Esophagus muscularis mucosa (tissue), 4 donors: ENCODE results near the gene DKK1. TPM values are rescaled to one million over a fixed set of nuclear protein-coding genes. Genes with fewer than 3 reads are reported as not detected.

Source experiments
- DNase-seq: peaks from one replicate; pipeline ENCODE4 v3.0.0-alpha.2; 2017; ENCODE audit errors: extremely low spot score
- H3K27ac ChIP-seq, 4 donors: fragments of 200-600 bp; sonication (generic); replicated peaks in 1 of 4; 1 replicate in 3 of 4; 2 replicates in 1 of 4; pipeline ENCODE4 v1.5.1; 2016 to 2019; ENCODE audit warnings: mild to moderate bottlenecking in 1 of 4
- H3K27me3 ChIP-seq, 4 donors: fragments of 200-600 bp; sonication (generic); one replicate each; pipeline versions ENCODE4 v1.5.1 to v1.6.0; 2016 to 2019
- H3K36me3 ChIP-seq, 4 donors: fragments of 200-600 bp; sonication (generic); one replicate each; pipeline ENCODE4 v1.5.1; 2016 to 2019
- H3K4me1 ChIP-seq, 4 donors: fragments of 200-600 bp; sonication (generic); one replicate each; pipeline ENCODE4 v1.5.1; 2016 to 2019
- H3K4me3 ChIP-seq, 4 donors: fragments of 200-600 bp; sonication (generic); 1 replicate in 2 of 4; 2 replicates in 2 of 4; pipeline ENCODE4 v1.5.1; 2016 to 2019; ENCODE audit warnings: mild to moderate bottlenecking in 4 of 4, moderate library complexity in 1 of 4
- H3K9me3 ChIP-seq, 4 donors: fragments of 200-600 bp; sonication (generic); 1 replicate in 3 of 4; 2 replicates in 1 of 4; pipeline ENCODE4 v1.5.1; 2016 to 2019
- EP300 ChIP-seq: sonication (generic); formaldehyde crosslinking; IDR thresholded peaks from one replicate; pipeline ENCODE4 v1.6.1; 2017; ENCODE audit warnings: antibody characterized with exemption
- POLR2A ChIP-seq: fragments of 450-650 bp; IDR thresholded peaks from one replicate; pipeline ENCODE4 v1.6.1; 2017; ENCODE audit warnings: antibody characterized with exemption, moderate library complexity, mild to moderate bottlenecking, low read depth
- POLR2AphosphoS5 ChIP-seq, 2 donors: sonication (generic); formaldehyde crosslinking; IDR thresholded peaks; one replicate each; pipeline ENCODE4 v1.6.1; 2017; ENCODE audit warnings: antibody characterized with exemption in 2 of 2
- WGBS: methylation state at CpG from one replicate; pipeline ENCODE4 v1.1.5; 2018; 5-methylcytosine and 5-hydroxymethylcytosine counted together
- intact Hi-C: fragments of 100-400 bp; cut with DNase I; formaldehyde crosslinking; loops from one replicate; pipeline ENCODE4 v1.15.1; 2023
- total RNA-seq, 4 donors: library from RNA; depleted of rRNA; stranded (reverse); fragments of >200 nt; gene quantifications; one replicate each; pipeline versions ENCODE4 v1.1.0 to v1.2.1, GENCODE V29; 2016
- TF ChIP-seq, protein P1 (sequence below), 3 experiments: fragments of 200-600 bp in 2 of 3; fragments of 450-650 bp in 1 of 3; sonication (generic) in 2 of 3; IDR thresholded peaks; one replicate each; pipeline ENCODE4 v1.5.1; 2017 to 2019; ENCODE audit warnings: antibody characterized with exemption in 3 of 3, mild to moderate bottlenecking in 2 of 3, moderate library complexity in 1 of 3

Gene DKK1
- total RNA-seq, 4 donors from 2014 or later = 0.69 to 4.1 (median 2.3) TPM; not detected in 1

DNA sequence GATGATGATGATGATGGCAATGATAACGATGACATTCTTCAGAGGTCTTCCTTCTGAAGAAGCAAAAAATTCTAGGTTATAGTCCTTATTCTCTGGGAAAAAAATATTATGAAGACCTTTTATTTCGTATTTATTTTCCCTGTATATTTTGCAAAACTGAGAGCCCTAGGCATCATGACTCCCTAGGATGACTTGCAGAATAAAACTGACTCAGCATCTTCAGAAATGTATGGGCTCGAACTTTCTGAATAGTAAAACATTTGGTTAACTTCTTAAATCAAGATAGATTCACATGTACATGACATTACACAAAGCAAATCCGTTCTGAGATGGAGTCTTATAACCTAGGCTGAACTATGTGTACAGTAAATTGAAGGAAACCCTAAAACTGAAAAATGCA lies 29.4 kb downstream of the DKK1 start:
- 62% methylated on average over 4 of the region's 4 CpGs for WGBS

DNA sequence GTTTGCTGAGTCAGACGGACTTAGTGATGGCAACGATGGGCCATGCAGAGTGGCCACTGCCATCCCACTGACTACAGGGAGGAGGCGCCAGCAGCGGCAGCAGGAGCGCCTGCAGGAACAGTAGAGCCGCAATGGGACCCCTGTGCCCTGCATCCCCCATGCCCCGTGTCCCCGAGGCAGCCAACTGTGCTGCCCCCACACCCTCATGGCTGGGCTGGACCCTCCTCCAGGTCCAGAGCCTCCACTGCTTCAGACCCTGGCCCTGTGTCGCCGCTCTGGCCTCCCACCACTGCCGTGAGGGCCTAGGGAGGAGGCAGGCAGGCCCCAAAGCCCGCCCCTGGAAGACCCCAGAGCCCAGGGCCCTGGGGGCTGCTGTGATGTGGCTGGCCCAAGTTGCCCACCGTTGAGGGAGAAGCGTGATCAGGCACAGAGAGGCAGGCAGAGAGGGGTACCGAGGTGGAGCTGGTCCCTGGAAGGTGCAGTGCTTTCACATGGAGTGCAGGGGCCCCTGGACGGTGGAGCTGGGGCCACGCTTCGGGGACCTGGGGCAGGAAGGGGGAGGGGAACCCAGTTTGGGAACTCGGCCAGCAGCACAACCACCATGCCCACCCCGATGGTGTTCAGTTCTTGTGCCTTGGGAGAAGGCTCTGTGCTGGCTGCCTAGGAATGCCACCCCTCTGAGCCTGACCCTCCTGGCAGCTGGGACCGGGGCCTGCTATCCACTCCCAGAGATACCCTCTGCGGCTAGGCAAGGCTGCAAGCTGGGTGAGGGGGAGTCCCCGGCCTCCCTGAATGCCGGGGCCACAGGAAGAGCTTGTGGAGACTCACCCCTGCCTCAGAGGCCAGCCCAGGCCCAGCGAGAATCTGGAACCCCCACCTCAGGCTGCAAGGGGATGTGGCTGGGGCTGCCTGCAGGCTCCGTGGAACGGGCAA lies 32.6 kb downstream of the DKK1 start:
- no peak for DNase-seq
- Histone ChIP-seq H3K4me3 (no peak overlapping the region), H3K36me3 (no peaks in the 10 kb centered on the region), H3K9me3 (no peaks in the 10 kb centered on the region), H3K27me3 (peaks cover 0 to 17% (median 0%) of the 10 kb centered on the region in 4 donors), H3K4me1 (no peaks in the 10 kb centered on the region), H3K27ac (no peak overlapping the region)
- intact Hi-C loops = no loop called here
- WGBS = 94% methylated on average over 19 of the region's 27 CpGs
- TF ChIP-seq, protein P1, sequence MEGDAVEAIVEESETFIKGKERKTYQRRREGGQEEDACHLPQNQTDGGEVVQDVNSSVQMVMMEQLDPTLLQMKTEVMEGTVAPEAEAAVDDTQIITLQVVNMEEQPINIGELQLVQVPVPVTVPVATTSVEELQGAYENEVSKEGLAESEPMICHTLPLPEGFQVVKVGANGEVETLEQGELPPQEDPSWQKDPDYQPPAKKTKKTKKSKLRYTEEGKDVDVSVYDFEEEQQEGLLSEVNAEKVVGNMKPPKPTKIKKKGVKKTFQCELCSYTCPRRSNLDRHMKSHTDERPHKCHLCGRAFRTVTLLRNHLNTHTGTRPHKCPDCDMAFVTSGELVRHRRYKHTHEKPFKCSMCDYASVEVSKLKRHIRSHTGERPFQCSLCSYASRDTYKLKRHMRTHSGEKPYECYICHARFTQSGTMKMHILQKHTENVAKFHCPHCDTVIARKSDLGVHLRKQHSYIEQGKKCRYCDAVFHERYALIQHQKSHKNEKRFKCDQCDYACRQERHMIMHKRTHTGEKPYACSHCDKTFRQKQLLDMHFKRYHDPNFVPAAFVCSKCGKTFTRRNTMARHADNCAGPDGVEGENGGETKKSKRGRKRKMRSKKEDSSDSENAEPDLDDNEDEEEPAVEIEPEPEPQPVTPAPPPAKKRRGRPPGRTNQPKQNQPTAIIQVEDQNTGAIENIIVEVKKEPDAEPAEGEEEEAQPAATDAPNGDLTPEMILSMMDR (IDR thresholded peaks at IDR 0.05) = no peak
- TF ChIP-seq POLR2AphosphoS5 (IDR thresholded peaks at IDR 0.05) (no peak), EP300 (no peak), POLR2A (no peak)

More for the DNA sequence above, 29.4 kb downstream of the DKK1 start:
- Histone ChIP-seq H3K4me1 (no peaks in the 10 kb centered on the region), H3K27ac (no peak overlapping the region), H3K36me3 (no peaks in the 10 kb centered on the region), H3K4me3 (no peak overlapping the region), H3K27me3 (peaks cover 0 to 17% (median 0%) of the 10 kb centered on the region in 4 donors), H3K9me3 (no peaks in the 10 kb centered on the region)
- DNase-seq = no peak
- intact Hi-C loops = no loop called here
- no peak for TF ChIP-seq EP300
- no peak for TF ChIP-seq POLR2A
- TF ChIP-seq, protein P1 (IDR thresholded peaks at IDR 0.05) = no peak
- TF ChIP-seq POLR2AphosphoS5 (IDR thresholded peaks at IDR 0.05) = no peak

DNA sequence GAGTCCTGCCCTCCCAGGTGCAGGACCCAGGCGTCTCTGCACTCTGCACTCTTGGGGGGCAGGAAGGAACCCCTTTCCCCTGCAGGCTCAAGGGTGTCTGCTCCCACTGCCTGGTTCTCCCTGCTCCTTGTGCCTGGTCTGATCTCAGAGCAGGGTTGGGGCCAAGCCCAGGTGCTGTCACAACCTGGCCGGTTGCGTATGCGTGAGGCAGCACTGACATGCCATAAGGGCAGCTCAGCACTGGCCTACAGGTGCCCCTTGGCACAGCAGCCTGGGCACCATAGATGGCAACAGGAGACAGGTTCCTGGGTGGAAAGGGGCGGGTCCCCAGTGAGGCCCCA lies 33.2 kb downstream of the DKK1 start:
- intact Hi-C loops = no loop called here
- Histone ChIP-seq H3K36me3 (no peaks in the 10 kb centered on the region), H3K4me1 (no peaks in the 10 kb centered on the region), H3K9me3 (no peaks in the 10 kb centered on the region), H3K27ac (no peak overlapping the region), H3K27me3 (peaks cover 0 to 17% (median 0%) of the 10 kb centered on the region in 4 donors), H3K4me3 (no peak overlapping the region)
- no peak for DNase-seq
- WGBS = 81% methylated on average over 3 of the region's 5 CpGs
- TF ChIP-seq, protein P1 (IDR thresholded peaks at IDR 0.05) = no peak
- no peak for TF ChIP-seq POLR2AphosphoS5 (IDR thresholded peaks at IDR 0.05)
- TF ChIP-seq POLR2A = no peak
- TF ChIP-seq EP300 = no peak

DNA sequence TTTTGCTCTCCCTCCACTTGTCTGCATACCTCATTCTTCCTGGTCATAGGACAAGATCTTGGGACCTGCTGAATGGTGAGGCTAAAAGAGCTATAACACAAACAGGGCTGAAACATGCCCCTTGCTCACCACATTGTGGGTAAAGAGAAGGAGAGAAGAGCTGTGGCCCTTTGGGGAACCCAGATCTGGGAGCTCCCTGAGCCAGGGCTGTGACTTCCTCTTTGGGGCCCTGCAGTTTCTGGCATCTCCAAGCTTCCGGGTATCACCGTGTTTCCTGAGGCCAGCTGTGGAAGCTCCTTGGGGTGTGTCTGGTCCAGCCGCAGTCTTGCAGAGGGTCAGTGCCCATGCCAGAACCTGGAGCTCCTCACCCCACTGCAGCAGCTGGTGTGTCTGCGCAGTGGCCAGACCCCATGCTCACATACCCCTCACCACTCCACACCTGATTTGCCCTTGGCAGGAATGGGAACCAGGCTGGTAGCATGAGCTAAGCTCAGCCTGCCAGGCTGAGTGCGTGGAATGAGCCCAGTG lies 34.0 kb downstream of the DKK1 start:
- TF ChIP-seq EP300 = no peak
- TF ChIP-seq POLR2A = no peak
- TF ChIP-seq, protein P1 (IDR thresholded peaks at IDR 0.05) = no peak
- TF ChIP-seq POLR2AphosphoS5 (IDR thresholded peaks at IDR 0.05) = no peak
- intact Hi-C loops = no loop called here
- WGBS = 95% methylated on average over 3 of the region's 5 CpGs

More for the DNA sequence above, 34.0 kb downstream of the DKK1 start:
- DNase-seq = no peak
- Histone ChIP-seq H3K36me3 (no peaks in the 10 kb centered on the region), H3K4me3 (no peak overlapping the region), H3K4me1 (no peaks in the 10 kb centered on the region), H3K27me3 (peaks cover 0 to 17% (median 0%) of the 10 kb centered on the region in 4 donors), H3K9me3 (no peaks in the 10 kb centered on the region), H3K27ac (no peak overlapping the region)
